HepG2 (cell line): ENCODE measurements around the gene SNAI1. TPM values are rescaled to one million over a fixed set of nuclear protein-coding genes. Genes with fewer than 3 reads are reported as not detected.
A peak's percentile ranks its signal among the peaks of the same experiment; 100 is the strongest.

Experiments
- BCL6 ChIP-seq: IDR thresholded peaks from 2 replicates; pipeline ENCODE4 v1.6.1; 2016; ENCODE audit warnings: missing genetic modification reagents, missing compliant biosample characterization
- GZF1 ChIP-seq: sonication (generic); formaldehyde crosslinking; IDR thresholded peaks from 2 replicates; pipeline ENCODE4 v1.5.1; 2020; ENCODE audit warnings: mild to moderate bottlenecking, missing genetic modification reagents
- HMGXB4 ChIP-seq, 2 experiments: sonication (generic) in 1 of 2; formaldehyde crosslinking in 1 of 2; IDR thresholded peaks; 2 replicates each; pipeline versions ENCODE4 v1.4.0 to v1.6.1; 2018 to 2020; ENCODE audit warnings: missing genetic modification reagents in 2 of 2, borderline replicate concordance in 1 of 2, low read depth in 1 of 2, mild to moderate bottlenecking in 1 of 2, missing biosample characterization in 1 of 2
- NONO ChIP-seq, 2 experiments: fragments of 450-650 bp in 1 of 2; sonication (generic) in 1 of 2; formaldehyde crosslinking in 1 of 2; IDR thresholded peaks in 1 of 2; conservative IDR thresholded peaks in 1 of 2; 2 replicates each; pipeline versions ENCODE4 v1.6.1 to v1.8.0; 2017 to 2022; ENCODE audit warnings: mild to moderate bottlenecking in 1 of 2, missing genetic modification reagents in 1 of 2, moderate library complexity in 1 of 2
- PLRG1 ChIP-seq: fragments of 450-650 bp; conservative IDR thresholded peaks from 2 replicates; pipeline ENCODE4 v1.6.1; 2016
- SP140L ChIP-seq: sonication (generic); formaldehyde crosslinking; IDR thresholded peaks from 2 replicates; pipeline ENCODE4 v1.4.0; 2020; ENCODE audit warnings: missing genetic modification reagents, borderline replicate concordance
- UBTF ChIP-seq: sonication (generic); formaldehyde crosslinking; IDR thresholded peaks from 2 replicates; pipeline ENCODE4 v1.4.0; 2020; ENCODE audit warnings: mild to moderate bottlenecking, missing genetic modification reagents
- ZBTB20 ChIP-seq: sonication (generic); formaldehyde crosslinking; IDR thresholded peaks from 2 replicates; pipeline ENCODE4 v1.8.1; 2023; ENCODE audit warnings: missing genetic modification reagents, low read depth, mild to moderate bottlenecking, borderline replicate concordance
- ZNF12 ChIP-seq: sonication (generic); formaldehyde crosslinking; IDR thresholded peaks from 2 replicates; pipeline ENCODE4 v1.5.0; 2020; ENCODE audit warnings: missing genetic modification reagents
- ZNF567 ChIP-seq: sonication (generic); formaldehyde crosslinking; IDR thresholded peaks from 2 replicates; pipeline ENCODE4 v1.8.1; 2023; ENCODE audit warnings: mild to moderate bottlenecking, missing genetic modification reagents, borderline replicate concordance
- ZNF605 ChIP-seq: sonication (generic); formaldehyde crosslinking; IDR thresholded peaks from 2 replicates; pipeline ENCODE4 v1.8.0; 2022; ENCODE audit warnings: mild to moderate bottlenecking, missing genetic modification reagents
- ZSCAN12 ChIP-seq: sonication (generic); formaldehyde crosslinking; IDR thresholded peaks from 2 replicates; pipeline ENCODE4 v1.9.0; 2021; ENCODE audit warnings: mild to moderate bottlenecking, missing genetic modification reagents
- polyA plus RNA-seq, 8 experiments: library from polyadenylated mRNA; depleted of rRNA in 3 of 8; stranded (reverse) in 7 of 8; unstranded in 1 of 8; fragments of >200 nt; fragmentation: Illumina TruSeq in 4 of 8; extraction: Trizol in 4 of 8; gene quantifications; 2 replicates each; pipeline versions ENCODE4 v1.2.1 to v1.2.3, GENCODE V29; 2011 to 2016; ENCODE audit warnings: low read depth in 4 of 8, missing spikeins in 1 of 8, mixed read lengths in 1 of 8; ENCODE audit not compliant: insufficient read depth in 1 of 8
- total RNA-seq, 5 experiments: library from RNA; depleted of rRNA; stranded (reverse); fragments of >200 nt; fragmentation: Illumina TruSeq; extraction: Trizol; gene quantifications; 2 replicates each; pipeline ENCODE4 v1.2.3, GENCODE V29; 2016; ENCODE audit warnings: low read depth in 1 of 5
- TF ChIP-seq, protein P1 (sequence below): sonication (generic); formaldehyde crosslinking; IDR thresholded peaks from 2 replicates; pipeline ENCODE4 v1.4.0; 2020; ENCODE audit warnings: missing genetic modification reagents
- TF ChIP-seq, protein P2 (sequence below): sonication (generic); formaldehyde crosslinking; IDR thresholded peaks from 2 replicates; pipeline ENCODE4 v1.8.1; 2022; ENCODE audit warnings: low read depth, mild to moderate bottlenecking, missing genetic modification reagents
- TF ChIP-seq, protein P3 (sequence below): fragments of 450-650 bp; IDR thresholded peaks from 2 replicates; pipeline ENCODE4 v1.6.1; 2017

The SNAI1 gene
- total and polyA plus RNA-seq, 2 of the 13 experiments (the other 11 are each of a cell fraction or from before 2014, with no cell fraction given), result 1.3 to 1.4 TPM

DNA sequence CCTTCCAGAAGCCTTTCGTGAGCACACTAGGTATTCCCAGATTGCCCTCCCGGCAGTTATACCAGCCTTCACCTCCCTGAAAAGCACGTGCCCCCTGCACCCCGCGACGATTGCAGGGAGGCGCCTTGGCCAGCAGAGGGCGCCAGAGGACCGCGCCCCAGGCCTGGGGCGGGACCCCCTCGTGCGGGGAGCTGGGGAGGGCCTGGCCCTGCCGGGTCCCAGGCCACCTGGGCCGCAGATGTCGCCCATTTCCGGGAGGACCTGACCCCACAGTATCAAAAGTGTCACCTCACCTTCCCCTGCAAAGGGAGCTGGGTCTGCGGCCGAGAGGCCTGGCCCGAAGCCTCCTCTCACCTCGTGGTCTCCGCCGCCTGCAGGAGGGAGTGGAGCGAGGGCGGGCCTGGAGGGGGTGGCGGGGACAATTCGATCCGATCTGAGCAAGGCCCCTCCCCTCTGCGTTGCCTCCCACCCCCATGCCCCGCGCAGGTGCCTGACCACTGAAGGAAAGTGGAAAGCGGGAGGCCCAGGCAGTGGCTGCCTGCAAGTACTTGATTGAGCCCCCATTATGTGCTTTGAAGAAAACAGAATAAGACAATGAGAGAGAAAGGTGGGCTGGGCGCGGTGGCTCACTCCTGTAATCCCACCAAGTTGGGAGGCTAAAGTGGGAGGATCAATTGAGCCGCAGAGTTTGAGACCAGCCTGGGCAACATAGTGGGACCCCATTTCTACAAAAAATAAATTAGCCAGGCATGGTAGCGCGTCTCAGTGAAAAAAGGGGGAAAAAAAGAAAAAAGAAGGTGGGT is 3.5 kb upstream of the SNAI1 start (continued):
- TF ChIP-seq, protein P1, sequence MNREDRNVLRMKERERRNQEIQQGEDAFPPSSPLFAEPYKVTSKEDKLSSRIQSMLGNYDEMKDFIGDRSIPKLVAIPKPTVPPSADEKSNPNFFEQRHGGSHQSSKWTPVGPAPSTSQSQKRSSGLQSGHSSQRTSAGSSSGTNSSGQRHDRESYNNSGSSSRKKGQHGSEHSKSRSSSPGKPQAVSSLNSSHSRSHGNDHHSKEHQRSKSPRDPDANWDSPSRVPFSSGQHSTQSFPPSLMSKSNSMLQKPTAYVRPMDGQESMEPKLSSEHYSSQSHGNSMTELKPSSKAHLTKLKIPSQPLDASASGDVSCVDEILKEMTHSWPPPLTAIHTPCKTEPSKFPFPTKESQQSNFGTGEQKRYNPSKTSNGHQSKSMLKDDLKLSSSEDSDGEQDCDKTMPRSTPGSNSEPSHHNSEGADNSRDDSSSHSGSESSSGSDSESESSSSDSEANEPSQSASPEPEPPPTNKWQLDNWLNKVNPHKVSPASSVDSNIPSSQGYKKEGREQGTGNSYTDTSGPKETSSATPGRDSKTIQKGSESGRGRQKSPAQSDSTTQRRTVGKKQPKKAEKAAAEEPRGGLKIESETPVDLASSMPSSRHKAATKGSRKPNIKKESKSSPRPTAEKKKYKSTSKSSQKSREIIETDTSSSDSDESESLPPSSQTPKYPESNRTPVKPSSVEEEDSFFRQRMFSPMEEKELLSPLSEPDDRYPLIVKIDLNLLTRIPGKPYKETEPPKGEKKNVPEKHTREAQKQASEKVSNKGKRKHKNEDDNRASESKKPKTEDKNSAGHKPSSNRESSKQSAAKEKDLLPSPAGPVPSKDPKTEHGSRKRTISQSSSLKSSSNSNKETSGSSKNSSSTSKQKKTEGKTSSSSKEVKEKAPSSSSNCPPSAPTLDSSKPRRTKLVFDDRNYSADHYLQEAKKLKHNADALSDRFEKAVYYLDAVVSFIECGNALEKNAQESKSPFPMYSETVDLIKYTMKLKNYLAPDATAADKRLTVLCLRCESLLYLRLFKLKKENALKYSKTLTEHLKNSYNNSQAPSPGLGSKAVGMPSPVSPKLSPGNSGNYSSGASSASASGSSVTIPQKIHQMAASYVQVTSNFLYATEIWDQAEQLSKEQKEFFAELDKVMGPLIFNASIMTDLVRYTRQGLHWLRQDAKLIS, result no peak
- peak; percentile 92; the same call in 1 of the 2 replicates for TF ChIP-seq ZSCAN12
- peak; percentile 69 for TF ChIP-seq BCL6 (CRISPR knock-in tag)
- TF ChIP-seq ZBTB20 (CRISPR knock-in tag), result peak; percentile 65; the same call in 1 of the 2 replicates
- TF ChIP-seq PLRG1, result no peak
- TF ChIP-seq UBTF (CRISPR knock-in tag), result peak; percentile 81
- TF ChIP-seq ZNF12 (CRISPR knock-in tag), result peak; percentile 82; the same call in 1 of the 2 replicates
- TF ChIP-seq, protein P2, sequence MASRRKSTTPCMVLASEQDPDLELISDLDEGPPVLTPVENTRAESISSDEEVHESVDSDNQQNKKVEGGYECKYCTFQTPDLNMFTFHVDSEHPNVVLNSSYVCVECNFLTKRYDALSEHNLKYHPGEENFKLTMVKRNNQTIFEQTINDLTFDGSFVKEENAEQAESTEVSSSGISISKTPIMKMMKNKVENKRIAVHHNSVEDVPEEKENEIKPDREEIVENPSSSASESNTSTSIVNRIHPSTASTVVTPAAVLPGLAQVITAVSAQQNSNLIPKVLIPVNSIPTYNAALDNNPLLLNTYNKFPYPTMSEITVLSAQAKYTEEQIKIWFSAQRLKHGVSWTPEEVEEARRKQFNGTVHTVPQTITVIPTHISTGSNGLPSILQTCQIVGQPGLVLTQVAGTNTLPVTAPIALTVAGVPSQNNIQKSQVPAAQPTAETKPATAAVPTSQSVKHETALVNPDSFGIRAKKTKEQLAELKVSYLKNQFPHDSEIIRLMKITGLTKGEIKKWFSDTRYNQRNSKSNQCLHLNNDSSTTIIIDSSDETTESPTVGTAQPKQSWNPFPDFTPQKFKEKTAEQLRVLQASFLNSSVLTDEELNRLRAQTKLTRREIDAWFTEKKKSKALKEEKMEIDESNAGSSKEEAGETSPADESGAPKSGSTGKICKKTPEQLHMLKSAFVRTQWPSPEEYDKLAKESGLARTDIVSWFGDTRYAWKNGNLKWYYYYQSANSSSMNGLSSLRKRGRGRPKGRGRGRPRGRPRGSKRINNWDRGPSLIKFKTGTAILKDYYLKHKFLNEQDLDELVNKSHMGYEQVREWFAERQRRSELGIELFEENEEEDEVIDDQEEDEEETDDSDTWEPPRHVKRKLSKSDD, result peak; percentile 75; the same call in 1 of the 2 replicates
- TF ChIP-seq SP140L (CRISPR knock-in tag), result no peak
- peak; percentile 76 for TF ChIP-seq ZNF605 (CRISPR knock-in tag)
- peak; percentile 69; the same call in 1 of the 2 replicates for TF ChIP-seq GZF1
- no peak for TF ChIP-seq NONO (IDR thresholded peaks at IDR 0.05)
- peak; percentile 96 for TF ChIP-seq NONO (CRISPR knock-in tag; conservative IDR thresholded peaks at IDR 0.05)
- TF ChIP-seq HMGXB4 (CRISPR knock-in tag; IDR thresholded peaks at IDR 0.05; ENCODE audit: borderline replicate concordance in 1 of 2, low read depth in 1 of 2), result peak; percentile 96 to 97
- TF ChIP-seq, protein P3, sequence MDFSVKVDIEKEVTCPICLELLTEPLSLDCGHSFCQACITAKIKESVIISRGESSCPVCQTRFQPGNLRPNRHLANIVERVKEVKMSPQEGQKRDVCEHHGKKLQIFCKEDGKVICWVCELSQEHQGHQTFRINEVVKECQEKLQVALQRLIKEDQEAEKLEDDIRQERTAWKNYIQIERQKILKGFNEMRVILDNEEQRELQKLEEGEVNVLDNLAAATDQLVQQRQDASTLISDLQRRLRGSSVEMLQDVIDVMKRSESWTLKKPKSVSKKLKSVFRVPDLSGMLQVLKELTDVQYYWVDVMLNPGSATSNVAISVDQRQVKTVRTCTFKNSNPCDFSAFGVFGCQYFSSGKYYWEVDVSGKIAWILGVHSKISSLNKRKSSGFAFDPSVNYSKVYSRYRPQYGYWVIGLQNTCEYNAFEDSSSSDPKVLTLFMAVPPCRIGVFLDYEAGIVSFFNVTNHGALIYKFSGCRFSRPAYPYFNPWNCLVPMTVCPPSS, result no peak
- peak; percentile 64; the same call in 1 of the 2 replicates for TF ChIP-seq ZNF567 (CRISPR knock-in tag)
